CD4-positive, alpha-beta T cell (primary cell): ENCODE results near the gene ERN1. TPM values are rescaled to one million over a fixed set of nuclear protein-coding genes. Genes with fewer than 3 reads are reported as not detected.

Experiments used
- ATAC-seq: fragments of 200-7000 bp; cut with Tn5 transposase; one replicate; pipeline ENCODE4 v1.10.0; 2022; ENCODE audit warnings: mild to moderate bottlenecking; ENCODE audit not compliant: poor library complexity
- CTCF ChIA-PET: fragments of 350-600 bp; sonication (Branson Sonifier 250); formaldehyde crosslinking; loops from one replicate; lab custom pipeline; 2021; ENCODE audit warnings: antibody characterized with exemption, inconsistent platforms; lab: Charles Lee
- POLR2A ChIA-PET: fragments of 350-600 bp; sonication (Branson Sonifier 250); formaldehyde crosslinking; loops from one replicate; lab custom pipeline; 2021; ENCODE audit warnings: antibody characterized with exemption, inconsistent platforms; lab: Charles Lee
- DNase-seq, 14 experiments: peaks; one replicate each; pipeline ENCODE4 v3.0.0-alpha.2; 2013 to 2020; ENCODE audit warnings: mixed read lengths in 2 of 14
- H3K27ac ChIP-seq, 2 donors: one replicate each; pipeline versions ENCODE4 v1.5.1 to v1.7.0; 2013; ENCODE audit warnings: low read length in 2 of 2, low read depth in 1 of 2, mild to moderate bottlenecking in 1 of 2
- H3K27me3 ChIP-seq, 2 experiments: 1 replicate in 1 of 2; 2 replicates in 1 of 2; pipeline versions ENCODE4 v1.6.1 to v1.7.0; 2013; ENCODE audit warnings: low read length in 2 of 2, control low read depth in 1 of 2, mild to moderate bottlenecking in 1 of 2, moderate library complexity in 1 of 2; ENCODE audit not compliant: insufficient read depth in 2 of 2, control insufficient read depth in 1 of 2
- H3K36me3 ChIP-seq: one replicate; pipeline ENCODE4 v1.6.1; 2013; ENCODE audit warnings: low read length, control low read depth; ENCODE audit not compliant: insufficient read depth
- H3K4me1 ChIP-seq: one replicate; pipeline ENCODE4 v1.6.1; 2013; ENCODE audit warnings: low read length, control low read depth; ENCODE audit not compliant: insufficient read depth
- H3K4me3 ChIP-seq: one replicate; pipeline ENCODE4 v1.5.1; 2013; ENCODE audit warnings: mild to moderate bottlenecking, low read length, moderate library complexity
- H3K9me3 ChIP-seq, 2 experiments: 1 replicate in 1 of 2; 2 replicates in 1 of 2; pipeline versions ENCODE4 v1.6.1 to v1.7.0; 2013; ENCODE audit warnings: low read length in 2 of 2, mild to moderate bottlenecking in 2 of 2, control low read depth in 1 of 2, moderate library complexity in 1 of 2; ENCODE audit not compliant: control insufficient read depth in 1 of 2, insufficient read depth in 1 of 2
- H3K27ac Mint-ChIP-seq: one replicate; pipeline ENCODE4 v1.8.0; 2020; ENCODE audit warnings: mixed read lengths
- H3K27me3 Mint-ChIP-seq: one replicate; pipeline ENCODE4 v1.8.0; 2021; ENCODE audit warnings: mixed read lengths
- H3K36me3 Mint-ChIP-seq: one replicate; pipeline ENCODE4 v1.8.0; 2021; ENCODE audit warnings: low read depth, mixed read lengths
- H3K4me1 Mint-ChIP-seq: one replicate; pipeline ENCODE4 v1.8.0; 2021; ENCODE audit warnings: low read depth, mixed read lengths
- H3K4me3 Mint-ChIP-seq: one replicate; pipeline ENCODE4 v1.8.0; 2020; ENCODE audit warnings: mild to moderate bottlenecking, mixed read lengths
- H3K9me3 Mint-ChIP-seq: one replicate; pipeline ENCODE4 v1.8.0; 2020; ENCODE audit warnings: mixed read lengths
- intact Hi-C, 2 experiments: fragments of 100-400 bp; cut with DNase I in 1 of 2; cut with micrococcal nuclease in 1 of 2; formaldehyde crosslinking; loops; one replicate each; pipeline versions ENCODE4 v1.15.1 to v1.9.0; 2023 to 2025; cut with DNase I, micrococcal nuclease
- total RNA-seq, 174 experiments: library from RNA in 2 of 174; stranded (reverse) in 2 of 174; gene quantifications; one replicate each; pipeline ENCODE4 v1.2.3 and lab custom pipeline; 2021 to 2026
- TF ChIP-seq, protein P1 (sequence below): fragments of 200-600 bp; IDR thresholded peaks from one replicate; pipeline ENCODE4 v1.8.0; 2022; ENCODE audit warnings: antibody characterized with exemption, mild to moderate bottlenecking

Gene ERN1
- total RNA-seq, 2 experiments from 2014 or later: 62.7 to 67.8 TPM

DNA sequence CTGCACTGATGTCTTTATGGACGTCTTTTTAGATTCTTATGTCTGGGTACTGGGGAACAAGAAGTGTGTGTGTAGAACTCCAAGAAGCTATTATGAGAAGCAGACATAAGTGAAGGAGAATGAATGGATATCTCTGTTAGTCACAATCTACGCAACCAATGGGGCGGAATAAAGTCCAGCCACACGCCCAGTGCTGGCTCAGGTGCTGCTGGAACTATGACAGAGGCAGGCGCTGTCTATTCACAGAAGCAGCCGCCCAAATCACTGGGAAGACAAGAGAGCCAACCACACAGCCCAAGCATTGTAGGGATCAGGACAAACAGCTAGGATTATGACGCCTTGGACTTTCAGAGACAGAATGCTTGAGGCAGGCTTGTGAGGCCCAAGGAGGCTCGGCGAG, 65.6 kb downstream of the ERN1 start:
- peak overlapping the region; percentile 82 for H3K4me3 Mint-ChIP-seq
- TF ChIP-seq, protein P1, sequence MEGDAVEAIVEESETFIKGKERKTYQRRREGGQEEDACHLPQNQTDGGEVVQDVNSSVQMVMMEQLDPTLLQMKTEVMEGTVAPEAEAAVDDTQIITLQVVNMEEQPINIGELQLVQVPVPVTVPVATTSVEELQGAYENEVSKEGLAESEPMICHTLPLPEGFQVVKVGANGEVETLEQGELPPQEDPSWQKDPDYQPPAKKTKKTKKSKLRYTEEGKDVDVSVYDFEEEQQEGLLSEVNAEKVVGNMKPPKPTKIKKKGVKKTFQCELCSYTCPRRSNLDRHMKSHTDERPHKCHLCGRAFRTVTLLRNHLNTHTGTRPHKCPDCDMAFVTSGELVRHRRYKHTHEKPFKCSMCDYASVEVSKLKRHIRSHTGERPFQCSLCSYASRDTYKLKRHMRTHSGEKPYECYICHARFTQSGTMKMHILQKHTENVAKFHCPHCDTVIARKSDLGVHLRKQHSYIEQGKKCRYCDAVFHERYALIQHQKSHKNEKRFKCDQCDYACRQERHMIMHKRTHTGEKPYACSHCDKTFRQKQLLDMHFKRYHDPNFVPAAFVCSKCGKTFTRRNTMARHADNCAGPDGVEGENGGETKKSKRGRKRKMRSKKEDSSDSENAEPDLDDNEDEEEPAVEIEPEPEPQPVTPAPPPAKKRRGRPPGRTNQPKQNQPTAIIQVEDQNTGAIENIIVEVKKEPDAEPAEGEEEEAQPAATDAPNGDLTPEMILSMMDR: no peak
- Histone ChIP-seq H3K4me1 (peaks cover 89% of the 10 kb centered on the region), H3K27me3 (no peaks in the 10 kb centered on the region), H3K9me3 (peaks cover 0 to 12% of the 10 kb centered on the region in 2 experiments), H3K4me3 (peak overlapping the region; percentile 47), H3K36me3 (peaks cover 80% of the 10 kb centered on the region), H3K27ac (no peak overlapping the region)
- peaks cover 82% of the 10 kb centered on the region for H3K4me1 Mint-ChIP-seq
- CTCF ChIA-PET: interaction anchor here (0.8 to 2.5 kb wide), 16 partner anchors 18 to 145 kb away, joined by 3 to 26 read pairs (median 5); partner anchors contain the start of genes ERN1 and ICAM2
- intact Hi-C loops: loop anchor here in 1 of 2 experiments (5.0 kb wide), 2 partner anchors 37 to 218 kb away; no protein-coding TSS in a partner anchor
- H3K27ac Mint-ChIP-seq: peak overlapping the region; percentile 80
- no peak for DNase-seq
- H3K27me3 Mint-ChIP-seq: no peaks in the 10 kb centered on the region
- H3K36me3 Mint-ChIP-seq: peaks cover 95% of the 10 kb centered on the region
- POLR2A ChIA-PET: interaction anchor here (0.7 to 8.5 kb wide), 11 partner anchors 10 to 82 kb away, joined by 3 to 60 read pairs (median 4); partner anchors contain the start of genes ERN1 and ICAM2
- ATAC-seq: no peak
- H3K9me3 Mint-ChIP-seq: peaks cover 5% of the 10 kb centered on the region

DNA sequence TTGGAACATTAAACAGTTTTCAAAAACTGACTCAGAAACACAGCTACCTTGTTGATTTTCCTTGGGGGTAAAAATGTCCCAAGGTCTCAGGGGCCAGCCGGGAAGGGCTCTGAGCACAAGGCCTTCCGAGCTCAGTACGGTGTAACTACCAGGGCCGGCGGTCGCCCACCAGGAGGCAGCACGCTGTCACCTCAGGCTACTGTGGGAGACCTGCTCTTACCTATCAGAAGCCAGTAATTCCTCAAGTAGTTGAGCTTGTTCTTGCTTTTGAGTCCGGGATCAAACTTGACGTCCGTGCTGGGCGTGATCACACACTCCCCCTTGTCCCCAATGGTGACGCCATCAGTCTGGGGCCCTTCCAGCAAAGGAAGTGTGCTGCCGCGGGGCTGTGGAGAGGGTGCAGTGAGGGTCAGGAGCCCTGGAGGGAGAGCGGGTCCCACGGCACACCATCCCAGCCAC, 66.1 kb downstream of the ERN1 start:
- peaks cover 0 to 6% of the 10 kb centered on the region in 2 experiments for H3K9me3 ChIP-seq
- intact Hi-C loops: loop anchor here (1.0 to 5.0 kb wide), 4 partner anchors 36 to 219 kb away; partner anchors contain the start of gene ERN1 (in 1 of the 2)
- peaks cover 85% of the 10 kb centered on the region for H3K4me1 Mint-ChIP-seq
- peak overlapping the region; percentile 82 for H3K4me3 Mint-ChIP-seq
- H3K27ac ChIP-seq: no peak overlapping the region
- peaks cover 95% of the 10 kb centered on the region for H3K36me3 Mint-ChIP-seq
- peak; percentile 53 for ATAC-seq
- CTCF ChIA-PET: interaction anchor here (0.8 to 2.5 kb wide), 17 partner anchors 18 to 145 kb away, joined by 3 to 26 read pairs (median 5); partner anchors contain the start of genes ERN1 and ICAM2
- POLR2A ChIA-PET: interaction anchor here (0.7 to 8.5 kb wide), 14 partner anchors 11 to 82 kb away, joined by 3 to 60 read pairs (median 4); partner anchors contain the start of genes ERN1 and ICAM2
- peaks cover 80% of the 10 kb centered on the region for H3K36me3 ChIP-seq
- peaks cover 4% of the 10 kb centered on the region for H3K9me3 Mint-ChIP-seq
- TF ChIP-seq, protein P1: peak; percentile 60
- H3K27me3 ChIP-seq: no peaks in the 10 kb centered on the region
- no peaks in the 10 kb centered on the region for H3K27me3 Mint-ChIP-seq
- H3K4me1 ChIP-seq: peaks cover 91% of the 10 kb centered on the region
- H3K4me3 ChIP-seq: peak overlapping the region; percentile 47
- H3K27ac Mint-ChIP-seq: peak overlapping the region; percentile 80
- DNase-seq: peak; percentile 36 to 81 (median 58)

DNA sequence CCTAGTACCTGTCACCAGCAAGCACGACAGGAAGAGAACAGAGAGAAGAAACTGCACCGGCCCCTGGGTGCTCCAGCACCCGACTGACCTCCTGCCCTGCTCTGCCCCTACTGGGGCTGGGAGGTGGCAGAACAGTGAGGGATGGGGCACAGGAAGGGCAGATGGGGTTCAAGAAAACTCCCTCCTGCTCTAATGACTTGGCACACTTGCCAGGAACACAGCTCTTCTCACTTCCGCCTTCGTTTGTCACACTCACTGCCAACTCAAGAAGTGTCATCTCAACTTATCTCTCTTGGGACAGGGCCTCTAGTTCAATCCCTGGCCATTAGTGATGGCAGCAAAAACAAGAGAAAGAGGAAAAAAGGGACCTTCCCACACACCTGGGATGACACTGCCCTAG, 66.9 kb downstream of the ERN1 start:
- Mint-ChIP-seq H3K4me3 (no peak overlapping the region), H3K36me3 (peaks cover 93% of the 10 kb centered on the region), H3K27ac (peak overlapping the region; percentile 80), H3K4me1 (peaks cover 86% of the 10 kb centered on the region), H3K27me3 (no peaks in the 10 kb centered on the region), H3K9me3 (no peaks in the 10 kb centered on the region)
- H3K9me3 ChIP-seq: no peaks in the 10 kb centered on the region
- H3K36me3 ChIP-seq: peaks cover 80% of the 10 kb centered on the region
- H3K4me3 ChIP-seq: peak overlapping the region; percentile 11
- H3K4me1 ChIP-seq: peaks cover 85% of the 10 kb centered on the region
- ChIA-PET POLR2A (interaction anchor here (0.7 to 8.5 kb wide), 12 partner anchors 12 to 83 kb away, joined by 3 to 60 read pairs (median 4); partner anchors contain the start of genes ERN1 and ICAM2), CTCF (interaction anchor here (0.8 to 2.5 kb wide), 14 partner anchors 19 to 86 kb away, joined by 3 to 26 read pairs (median 5); partner anchors contain the start of genes ERN1 and ICAM2)
- ATAC-seq (no peak), DNase-seq (peak in 3 of 14 experiments; percentile 47 to 75 (median 61))
- TF ChIP-seq, protein P1: no peak
- intact Hi-C loops: loop anchor here (1.0 to 5.0 kb wide), 4 partner anchors 36 to 219 kb away; partner anchors contain the start of gene ERN1 (in 1 of the 2)
- H3K27ac ChIP-seq: peak overlapping the region in 1 of 2 donors; percentile 37
- no peaks in the 10 kb centered on the region for H3K27me3 ChIP-seq
